Activated CD8-positive, alpha-beta T cell treated with anti-CD3 and anti-CD28 coated beads for 36 hours (primary cell): Measurements from ENCODE around the gene GGNBP2. TPM values are rescaled to one million over a fixed set of nuclear protein-coding genes. Genes with fewer than 3 reads are reported as not detected.
"Not testable (repeated sequence)": the region's sequence is repeated elsewhere in the genome, so short reads cannot be mapped to it uniquely, and the experiment has no call there.

ENCODE experiments used
- ATAC-seq: fragments of 200-7000 bp; cut with Tn5 transposase; one replicate; pipeline ENCODE4 v1.10.0; 2021; ENCODE audit warnings: mild to moderate bottlenecking, moderate library complexity
- CTCF ChIA-PET: fragments of 350-600 bp; sonication (Branson Sonifier 250); formaldehyde crosslinking; loops from one replicate; lab custom pipeline; 2021; ENCODE audit warnings: antibody characterized with exemption; lab: Charles Lee
- POLR2A ChIA-PET: fragments of 350-600 bp; sonication (Branson Sonifier 250); formaldehyde crosslinking; loops from one replicate; lab custom pipeline; 2021; ENCODE audit warnings: antibody characterized with exemption; lab: Charles Lee
- DNase-seq: peaks from one replicate; pipeline ENCODE4 v3.0.0-alpha.2; 2020
- H3K27ac Mint-ChIP-seq: one replicate; pipeline ENCODE4 v1.8.0; 2021; ENCODE audit warnings: mild to moderate bottlenecking, mixed read lengths
- H3K27me3 Mint-ChIP-seq: one replicate; pipeline ENCODE4 v1.8.0; 2021; ENCODE audit warnings: mixed read lengths
- H3K36me3 Mint-ChIP-seq: one replicate; pipeline ENCODE4 v1.8.0; 2021; ENCODE audit warnings: low read depth, mixed read lengths
- H3K4me1 Mint-ChIP-seq: one replicate; pipeline ENCODE4 v1.8.0; 2021; ENCODE audit warnings: low read depth, mixed read lengths
- H3K4me3 Mint-ChIP-seq: one replicate; pipeline ENCODE4 v1.8.0; 2021; ENCODE audit warnings: mild to moderate bottlenecking, moderate library complexity, mixed read lengths
- H3K9me3 Mint-ChIP-seq: one replicate; pipeline ENCODE4 v1.8.0; 2021; ENCODE audit warnings: mixed read lengths
- CTCF ChIP-seq: fragments of 200-600 bp; IDR thresholded peaks from one replicate; pipeline ENCODE4 v1.8.0; 2022; ENCODE audit warnings: antibody characterized with exemption, mild to moderate bottlenecking
- intact Hi-C: fragments of 100-400 bp; cut with micrococcal nuclease; formaldehyde crosslinking; loops from one replicate; pipeline ENCODE4 v1.10.0; 2022
- total RNA-seq, 2 experiments: library from RNA; stranded (reverse); gene quantifications; one replicate each; pipeline ENCODE4 v1.2.3, GENCODE V29; 2021

The GGNBP2 gene
- total RNA-seq, 2 experiments from 2014 or later: 82.9 to 87.4 TPM

- ATAC-seq: peak; percentile 57
- POLR2A ChIA-PET: interaction anchor here (0.8 to 3.7 kb wide), 5 partner anchors 10 to 443 kb away, joined by 3 to 21 read pairs (median 4); partner anchors contain the start of gene DHRS11
Measured at GRCh38 chr17:36602924-36603384, 58.2 kb downstream of the GGNBP2 start.

GRCh38 chr17:36605028-36605427, 60.3 kb downstream of the GGNBP2 start:
- DNase-seq, H3K27ac Mint-ChIP-seq, H3K27me3 Mint-ChIP-seq, intact Hi-C loops, ATAC-seq, H3K9me3 Mint-ChIP-seq: not testable (repeated sequence)
- Mint-ChIP-seq H3K4me3 (peak overlapping the region; percentile 19), H3K4me1 (peaks cover 47% of the 10 kb centered on the region), H3K36me3 (peaks cover 35% of the 10 kb centered on the region)
- CTCF ChIA-PET: interaction anchor here (1.0 to 5.0 kb wide), 3 partner anchors 10 to 442 kb away, joined by 3 to 44 read pairs (median 39); no protein-coding TSS in a partner anchor
- POLR2A ChIA-PET: interaction anchor here (0.6 kb wide), 1 partner anchor 183 kb away, joined by 3 read pairs; no protein-coding TSS in a partner anchor

More at GRCh38 chr17:36602924-36603384, 58.2 kb downstream of the GGNBP2 start:
- peak; percentile 90 for TF ChIP-seq CTCF
- Mint-ChIP-seq H3K4me3 (peak overlapping the region; percentile 91), H3K27me3 (no peaks in the 10 kb centered on the region), H3K27ac (no peak overlapping the region), H3K36me3 (peaks cover 29% of the 10 kb centered on the region), H3K9me3 (no peaks in the 10 kb centered on the region), H3K4me1 (peaks cover 42% of the 10 kb centered on the region)
- intact Hi-C loops: no loop called here
- CTCF ChIA-PET: interaction anchor here (0.6 to 5.0 kb wide), 29 partner anchors 12 to 770 kb away, joined by 3 to 45 read pairs (median 4); partner anchors contain the start of genes AATF, DHRS11, MYO19 and PIGW
- DNase-seq: peak; percentile 86

- CTCF ChIA-PET: no interaction called here
- intact Hi-C loops: no loop called here
- TF ChIP-seq CTCF: no peak
Measured at GRCh38 chr17:36608280-36608679, 63.6 kb downstream of the GGNBP2 start.

GRCh38 chr17:36608794-36609497, 64.2 kb downstream of the GGNBP2 start:
- H3K36me3 Mint-ChIP-seq: peaks cover 37% of the 10 kb centered on the region
- no peak for DNase-seq
- H3K27me3 Mint-ChIP-seq: no peaks in the 10 kb centered on the region
- intact Hi-C loops: no loop called here
- no peak overlapping the region for H3K27ac Mint-ChIP-seq
- peaks cover 31% of the 10 kb centered on the region for H3K4me1 Mint-ChIP-seq
- H3K9me3 Mint-ChIP-seq: no peaks in the 10 kb centered on the region
- no peak for ATAC-seq
- ChIA-PET CTCF (no interaction called here), POLR2A (no interaction called here)
- TF ChIP-seq CTCF: peak; percentile 23
- H3K4me3 Mint-ChIP-seq: no peak overlapping the region

More at GRCh38 chr17:36608280-36608679, 63.6 kb downstream of the GGNBP2 start:
- POLR2A ChIA-PET: no interaction called here
- DNase-seq (no peak), ATAC-seq (no peak)
- Mint-ChIP-seq H3K27me3 (no peaks in the 10 kb centered on the region), H3K4me3 (no peak overlapping the region), H3K4me1 (peaks cover 35% of the 10 kb centered on the region), H3K9me3 (no peaks in the 10 kb centered on the region), H3K27ac (no peak overlapping the region), H3K36me3 (peaks cover 39% of the 10 kb centered on the region)

- no peaks in the 10 kb centered on the region for H3K9me3 Mint-ChIP-seq
- H3K27me3 Mint-ChIP-seq: no peaks in the 10 kb centered on the region
- DNase-seq (no peak), ATAC-seq (no peak)
- H3K27ac Mint-ChIP-seq: no peak overlapping the region
- ChIA-PET POLR2A (no interaction called here), CTCF (no interaction called here)
- H3K4me3 Mint-ChIP-seq: no peak overlapping the region
- H3K36me3 Mint-ChIP-seq: peaks cover 32% of the 10 kb centered on the region
- no peak for TF ChIP-seq CTCF
- intact Hi-C loops: no loop called here
- peaks cover 25% of the 10 kb centered on the region for H3K4me1 Mint-ChIP-seq
Measured at GRCh38 chr17:36609498-36609862, 64.8 kb downstream of the GGNBP2 start.
